Superior temporal gyrus (tissue), 1 donor: ENCODE results near the gene HOXB4.
A peak's percentile ranks its signal among the peaks of the same experiment; 100 is the strongest.

Source experiments
- DNase-seq: peaks from one replicate; pipeline ENCODE4 v3.0.0-alpha.2; 2016; ENCODE audit errors: extremely low spot score

HOXB4 gene

DNA sequence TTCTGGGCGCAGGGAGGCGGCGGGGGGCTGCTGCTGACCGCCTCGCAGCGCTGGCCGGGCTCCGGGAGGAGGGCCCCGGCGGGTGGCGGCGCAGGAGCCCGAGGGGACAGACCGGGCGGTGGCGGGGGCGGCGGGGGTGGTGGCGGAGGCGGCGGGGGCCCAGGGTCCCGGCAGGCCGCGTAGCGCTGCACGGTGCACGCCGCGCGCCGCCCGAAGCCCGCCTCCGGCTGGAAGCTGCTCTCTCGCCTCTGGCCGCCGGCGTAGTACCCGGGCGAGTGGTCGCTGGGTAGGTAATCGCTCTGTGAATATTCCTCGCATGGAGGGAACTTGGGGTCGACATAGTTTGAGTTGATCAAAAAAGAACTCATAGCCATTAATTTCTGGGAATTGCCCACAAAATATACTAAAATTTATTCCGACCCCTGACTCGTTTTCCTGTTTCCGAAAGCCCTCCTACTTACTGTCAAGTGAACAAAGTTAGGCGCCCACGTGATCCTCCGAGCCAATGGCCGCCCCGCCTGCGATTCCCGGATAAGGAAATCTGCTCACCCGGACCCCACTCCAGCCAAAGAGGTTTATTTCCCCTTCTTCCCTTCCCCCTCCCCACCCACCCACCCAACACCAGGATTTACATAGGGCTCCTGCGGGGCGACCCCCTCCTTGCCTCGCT is at the start of gene HOXB4:
HOXB4 (minus strand) TSS at position 405 of the 670 bp plus-strand sequence; CDS start at position 374, 31 bp downstream.
- DNase-seq: no peak

DNA sequence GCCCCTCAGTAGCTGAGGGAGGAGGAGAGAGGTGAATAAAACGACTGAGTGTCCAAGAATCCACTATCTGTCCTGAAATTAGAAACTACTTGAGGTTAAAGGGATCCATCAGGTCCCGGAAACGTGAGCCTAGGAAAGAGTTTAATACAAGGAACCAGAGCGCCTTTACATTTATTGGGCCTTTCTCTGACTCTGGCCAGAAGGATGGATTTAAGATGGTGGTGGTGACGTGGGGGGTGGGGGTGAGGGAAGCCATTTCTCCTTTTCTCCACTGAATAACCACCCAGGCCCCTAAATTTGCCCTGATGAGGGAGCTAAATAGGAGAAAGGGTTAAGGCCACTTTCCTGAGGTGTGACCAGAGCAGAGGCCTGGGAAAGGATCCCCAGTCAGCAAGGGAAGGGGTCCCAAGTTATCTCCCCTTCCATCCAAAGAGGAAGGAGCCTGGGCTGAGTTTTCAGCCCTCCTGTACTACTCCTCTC is 49.0 kb upstream of the HOXB4 start:
- DNase-seq: no peak

DNA sequence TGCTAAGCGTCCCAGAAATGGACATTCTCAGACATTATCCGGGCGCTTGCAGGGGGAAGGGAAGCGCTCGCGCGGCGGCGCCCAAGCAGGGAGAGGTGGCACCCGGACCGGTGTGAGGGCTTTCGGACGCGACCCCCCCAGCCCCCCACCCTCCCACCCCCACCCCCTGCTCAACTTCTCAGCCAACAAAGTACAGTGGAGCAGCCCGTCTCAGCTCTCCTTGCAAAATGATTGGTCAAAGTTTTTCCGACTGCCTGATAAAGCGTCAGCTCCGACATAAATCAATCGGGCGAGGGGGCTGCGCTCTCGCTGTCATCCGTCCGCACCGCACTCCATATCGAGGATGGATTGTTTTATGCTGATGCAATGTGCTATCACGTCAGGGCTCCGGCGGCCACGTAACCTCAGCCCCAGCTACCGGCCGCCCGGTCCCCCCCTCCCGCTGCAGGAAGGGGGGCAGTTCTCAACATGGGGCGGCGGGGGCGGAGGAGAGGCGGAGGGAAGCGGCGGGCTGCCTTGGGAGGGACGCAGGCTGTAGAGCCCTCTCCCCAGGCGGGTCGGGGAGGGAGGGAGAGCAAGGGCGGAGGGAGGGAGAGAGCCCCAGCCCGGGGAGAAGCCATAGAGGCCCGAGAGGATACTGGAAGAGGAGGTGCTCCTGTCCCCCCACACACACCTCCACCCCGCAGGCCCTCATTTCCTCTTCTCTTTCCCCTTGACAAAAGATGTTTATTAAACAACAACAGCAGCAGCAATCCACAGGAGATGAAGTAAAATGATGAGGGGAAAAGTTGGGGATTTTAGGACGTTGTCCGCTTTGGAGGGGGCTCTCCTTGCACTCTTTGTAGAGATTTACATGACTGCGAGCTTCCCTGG is 48.3 kb upstream of the HOXB4 start, which contains the start of gene HOXB9:
HOXB9 (minus strand) TSS at position 114 of the 873 bp plus-strand sequence; CDS start at position 25, 89 bp downstream.
- DNase-seq: no peak

DNA sequence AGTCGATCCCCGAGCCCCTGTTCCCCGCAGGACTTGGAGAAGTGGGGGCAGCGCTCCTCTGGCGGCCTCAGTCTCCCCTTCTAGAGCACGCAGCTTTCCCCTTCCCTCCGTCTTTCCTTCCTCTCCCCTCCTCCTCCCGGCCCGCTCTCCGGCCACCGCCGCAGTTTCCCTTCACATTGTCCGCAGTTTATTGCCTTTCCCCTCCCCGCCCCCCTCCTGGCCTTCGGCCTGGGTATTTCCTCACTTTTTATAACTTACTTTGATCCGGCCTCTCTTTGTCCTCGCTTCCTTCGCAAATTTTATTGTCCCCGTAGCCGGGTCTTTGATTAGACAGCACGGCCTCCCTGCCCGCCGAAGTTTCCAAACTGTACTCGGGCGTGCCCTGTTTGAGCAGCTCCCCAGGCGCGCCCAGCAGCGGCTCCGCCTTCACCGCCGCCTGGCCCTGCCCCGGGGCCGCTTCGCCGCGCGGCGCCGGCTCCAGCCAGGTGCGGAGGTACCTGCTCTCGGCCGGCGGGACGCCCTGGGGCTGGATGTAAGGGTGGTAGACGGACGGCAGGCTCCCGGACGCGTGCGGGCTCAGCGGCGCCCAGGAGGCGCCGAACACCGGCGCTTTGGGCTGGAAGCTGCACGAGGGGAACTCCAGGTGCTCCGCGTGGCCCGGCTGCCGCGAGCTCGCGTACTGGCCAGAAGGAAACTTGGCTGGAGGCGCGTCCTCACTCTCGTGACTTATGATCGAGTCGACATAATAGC is 47.5 kb upstream of the HOXB4 start:
- DNase-seq: no peak

DNA sequence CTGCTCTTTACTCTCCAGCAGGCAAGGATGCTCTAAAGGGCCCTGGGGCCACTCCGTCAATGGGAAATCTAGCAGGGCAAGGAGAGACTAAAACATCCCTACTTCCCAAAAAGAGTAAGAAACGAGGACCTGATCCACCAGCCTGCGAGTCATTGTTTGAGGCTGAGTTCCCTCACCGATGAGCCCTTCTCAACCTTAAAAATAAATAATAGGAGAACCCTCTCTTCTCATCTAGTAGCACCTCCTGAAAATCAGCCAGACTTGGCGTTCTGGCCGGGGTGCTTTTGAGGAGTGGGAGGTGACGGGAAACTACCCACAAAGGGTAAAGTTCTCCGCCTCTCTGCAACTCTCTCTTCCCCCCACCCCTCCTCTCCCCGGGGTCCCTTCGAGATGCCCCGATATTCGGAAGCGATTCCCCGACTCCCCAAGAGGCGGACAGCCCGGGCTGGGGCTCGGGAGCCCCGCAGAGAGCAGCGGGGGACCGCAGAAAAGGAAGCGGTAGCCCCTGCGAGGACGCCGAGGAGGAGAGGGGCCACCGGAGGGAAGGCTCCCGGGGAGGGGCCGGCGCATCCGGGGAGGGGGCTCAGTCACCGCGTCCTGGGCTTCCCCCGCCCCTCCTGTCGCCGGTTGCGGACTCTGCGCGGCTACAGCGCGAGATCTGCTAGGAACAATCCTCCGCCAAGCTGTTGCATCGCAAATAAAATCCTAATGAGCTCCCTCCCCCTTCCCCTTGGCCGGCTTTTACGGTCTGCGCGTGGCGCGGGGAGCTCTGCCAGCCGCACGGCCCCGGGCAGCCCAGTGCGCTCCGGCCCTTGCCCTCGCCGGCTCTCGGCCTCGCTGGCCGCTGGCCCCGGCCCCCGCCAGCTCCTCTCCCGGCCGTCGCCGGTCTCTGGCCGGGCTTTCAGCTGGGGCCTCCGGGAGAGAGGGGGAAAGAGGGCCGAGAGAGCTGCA is 46.7 kb upstream of the HOXB4 start:
- no peak for DNase-seq

DNA sequence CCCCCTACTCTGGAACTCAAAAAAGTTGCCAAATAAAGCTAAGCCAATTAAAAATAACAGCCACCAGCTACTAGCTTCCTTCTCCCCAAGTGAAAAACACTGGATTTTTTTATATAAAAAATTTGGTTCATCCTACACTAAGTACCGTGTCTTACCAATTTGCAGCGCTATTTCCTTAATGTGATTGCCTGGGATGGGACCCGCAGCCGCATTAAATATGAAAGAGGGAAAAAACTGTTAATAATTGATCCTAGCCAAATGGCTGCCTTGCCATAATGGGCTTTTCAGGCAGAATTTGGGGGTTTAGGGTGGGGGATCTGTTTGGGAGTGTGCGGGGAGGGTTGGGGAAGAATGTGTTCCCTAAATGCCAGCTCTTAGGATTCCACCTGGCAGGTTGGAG is 46.0 kb upstream of the HOXB4 start:
- no peak for DNase-seq

DNA sequence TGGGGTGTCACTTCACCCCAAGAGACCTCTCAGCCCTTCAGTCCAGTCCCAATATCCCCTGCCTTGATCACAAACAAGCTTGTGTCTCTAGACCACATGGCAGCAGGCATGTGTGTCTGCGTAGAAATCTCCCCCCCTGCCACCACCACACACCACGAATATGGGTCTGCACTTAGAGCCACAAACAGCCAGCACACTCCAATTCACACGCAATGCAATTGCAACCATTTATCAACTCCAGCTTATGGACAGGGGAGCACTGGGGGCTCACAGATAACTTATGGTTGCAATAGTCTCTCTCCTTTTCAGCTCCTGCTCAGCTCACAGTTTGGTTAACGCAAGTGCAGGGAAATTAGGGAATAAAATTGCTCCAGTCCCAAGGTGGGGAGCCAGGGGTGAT is 45.4 kb upstream of the HOXB4 start:
- no peak for DNase-seq

DNA sequence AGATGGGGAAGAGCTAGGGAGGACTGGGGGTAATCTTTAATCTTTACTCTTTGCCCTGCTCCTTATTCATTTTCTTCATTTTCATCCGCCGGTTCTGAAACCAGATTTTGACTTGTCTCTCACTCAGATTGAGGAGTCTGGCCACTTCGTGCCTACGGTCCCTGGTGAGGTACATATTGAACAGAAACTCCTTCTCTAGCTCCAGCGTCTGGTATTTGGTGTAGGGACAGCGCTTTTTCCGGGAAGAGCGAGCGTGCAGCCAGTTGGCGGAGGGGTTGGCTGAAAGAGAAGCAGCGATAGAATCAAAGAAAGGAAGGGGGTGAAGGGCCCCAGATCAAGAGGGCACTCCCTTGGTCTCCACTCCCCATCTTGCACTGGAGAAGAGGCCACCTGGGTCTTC is 44.7 kb upstream of the HOXB4 start:
- no peak for DNase-seq

DNA sequence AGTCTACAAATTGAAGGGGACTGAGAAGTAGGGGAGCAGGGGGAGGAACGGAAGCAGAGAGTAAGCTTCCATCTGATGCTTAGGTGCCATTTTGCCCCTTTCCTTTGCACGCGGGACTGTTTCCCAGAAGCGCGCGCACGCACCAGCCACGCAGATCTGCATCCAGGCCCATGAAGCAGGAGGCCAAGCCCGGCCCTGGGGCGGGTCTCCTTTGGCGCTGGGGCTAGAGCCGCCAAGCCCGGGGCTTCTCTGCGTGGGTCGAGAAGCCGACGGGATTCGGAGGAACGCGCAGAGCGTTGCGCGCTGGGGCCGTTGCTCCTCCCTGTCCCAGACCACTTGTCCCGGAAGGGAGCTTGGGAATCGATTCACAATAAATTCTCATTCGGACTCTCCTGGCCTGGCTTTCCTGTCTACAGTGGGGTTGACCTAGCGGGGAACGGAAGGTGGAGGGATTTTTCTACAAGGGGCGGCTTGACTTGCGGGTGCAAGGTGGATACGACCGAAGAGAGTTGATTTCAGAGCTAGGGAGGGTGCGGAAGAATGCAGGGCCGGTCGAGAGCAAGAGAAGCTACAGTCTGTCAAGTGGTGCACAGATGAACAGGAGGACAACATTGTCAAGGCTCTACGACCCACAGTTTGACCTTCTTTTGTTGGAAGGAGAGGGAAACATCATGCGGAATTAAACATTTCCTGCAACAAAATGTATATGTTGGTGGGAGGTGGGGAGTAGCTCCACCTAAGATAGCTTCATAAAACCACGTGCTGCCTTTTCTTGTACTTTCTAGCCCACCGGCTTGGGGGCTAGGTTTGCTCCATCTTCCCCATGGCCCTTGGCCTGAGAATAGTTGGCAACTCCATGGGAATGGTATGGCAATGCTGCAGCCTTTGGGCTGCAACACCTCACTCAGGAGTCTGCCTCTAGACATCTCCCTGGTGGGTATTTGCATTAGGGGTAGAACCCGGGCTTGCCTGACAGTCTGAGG is 43.6 kb upstream of the HOXB4 start:
- DNase-seq: no peak

DNA sequence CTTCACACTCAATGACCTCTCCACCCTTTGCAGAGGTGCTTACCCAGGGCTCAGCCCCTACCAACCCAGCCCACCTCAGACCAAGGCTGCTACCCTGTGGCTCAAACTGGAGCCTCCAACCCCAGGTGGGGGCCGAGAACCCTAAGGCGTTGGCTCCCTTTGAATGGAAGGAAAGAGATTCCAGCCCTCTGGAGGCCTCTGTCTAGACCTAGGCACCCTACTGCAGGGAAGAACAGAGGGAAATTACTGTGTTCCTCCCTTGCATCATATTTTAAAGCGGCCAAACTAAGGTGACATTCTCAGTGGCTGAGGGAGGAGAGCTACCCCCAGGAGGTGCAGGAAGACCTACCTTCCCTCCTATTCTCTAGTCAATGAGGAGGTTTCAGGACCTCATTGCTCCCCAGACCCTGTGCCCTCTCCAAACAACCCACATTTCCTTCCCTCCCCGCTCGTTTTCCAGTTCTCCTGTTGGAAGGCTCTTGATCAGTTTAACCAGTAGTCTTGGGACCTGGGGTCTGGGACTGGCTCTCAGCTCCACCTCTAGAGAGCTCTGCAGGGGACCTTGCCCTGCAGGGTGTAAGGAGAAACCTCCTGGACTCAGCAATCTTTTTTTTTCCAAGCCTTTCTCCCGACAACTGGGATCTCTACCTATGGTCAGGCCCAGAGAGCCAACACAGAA is 42.5 kb upstream of the HOXB4 start:
- DNase-seq: no peak

DNA sequence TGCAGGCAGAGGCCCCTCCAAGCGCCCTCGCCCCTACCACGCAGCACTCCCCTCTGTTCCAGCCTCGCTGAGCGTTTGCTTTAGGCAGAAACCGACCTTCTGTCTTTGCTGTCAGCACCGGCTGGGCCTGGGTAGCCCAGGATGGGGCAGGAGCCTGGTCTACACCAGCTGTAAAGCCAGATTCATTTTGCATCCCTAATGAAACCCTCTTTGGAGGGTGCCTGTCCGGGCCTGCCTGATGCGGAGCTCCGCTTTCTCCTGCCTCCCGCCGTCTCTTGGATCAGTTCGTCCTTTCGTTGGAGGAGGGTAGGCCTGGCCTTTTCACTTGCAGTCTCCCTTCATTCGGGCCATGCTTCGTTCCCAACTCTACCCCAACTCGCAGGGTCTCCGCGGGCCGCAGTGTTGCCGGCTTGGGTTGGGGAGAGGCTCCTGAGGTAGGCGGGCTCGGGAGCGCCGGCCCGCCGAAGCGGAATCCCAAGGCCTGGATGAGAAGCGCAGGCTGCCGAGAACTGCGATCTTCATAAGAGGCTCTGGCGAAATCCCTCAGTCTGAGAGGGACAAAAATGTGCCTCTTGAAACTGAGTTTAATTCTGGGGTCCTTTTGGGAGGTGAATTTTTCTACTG is 41.8 kb upstream of the HOXB4 start:
- no peak for DNase-seq

DNA sequence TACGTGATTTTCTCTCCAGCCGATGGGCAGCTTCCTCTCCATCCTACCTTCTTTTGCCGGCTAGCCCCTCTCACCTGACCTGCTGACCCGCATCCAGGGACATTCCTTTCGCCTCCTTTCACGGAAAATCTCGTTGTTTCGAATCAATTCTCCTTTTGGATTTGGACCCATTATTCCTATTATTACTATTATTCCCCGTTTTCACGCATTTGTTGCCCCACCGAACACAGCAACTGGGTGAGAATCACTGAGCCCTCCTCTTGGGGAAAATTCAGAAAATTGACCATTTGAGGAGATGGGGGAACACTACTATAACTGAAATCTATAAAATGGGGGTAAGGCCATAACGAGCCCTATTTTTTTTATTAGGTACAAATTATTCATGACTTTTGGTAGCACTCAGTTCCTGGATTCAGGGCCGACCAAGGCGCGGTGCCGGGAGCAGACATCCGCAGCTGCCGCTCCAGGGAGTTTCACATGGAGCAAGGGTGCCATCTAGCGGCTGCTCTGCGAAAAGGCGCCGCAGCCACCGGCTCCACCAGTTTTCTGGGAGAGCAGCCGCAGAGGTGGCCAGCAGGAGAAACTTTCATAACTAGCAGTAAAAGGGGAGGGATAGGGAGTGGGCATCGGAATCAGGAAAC is 40.2 kb upstream of the HOXB4 start:
- peak; percentile 92 for DNase-seq

DNA sequence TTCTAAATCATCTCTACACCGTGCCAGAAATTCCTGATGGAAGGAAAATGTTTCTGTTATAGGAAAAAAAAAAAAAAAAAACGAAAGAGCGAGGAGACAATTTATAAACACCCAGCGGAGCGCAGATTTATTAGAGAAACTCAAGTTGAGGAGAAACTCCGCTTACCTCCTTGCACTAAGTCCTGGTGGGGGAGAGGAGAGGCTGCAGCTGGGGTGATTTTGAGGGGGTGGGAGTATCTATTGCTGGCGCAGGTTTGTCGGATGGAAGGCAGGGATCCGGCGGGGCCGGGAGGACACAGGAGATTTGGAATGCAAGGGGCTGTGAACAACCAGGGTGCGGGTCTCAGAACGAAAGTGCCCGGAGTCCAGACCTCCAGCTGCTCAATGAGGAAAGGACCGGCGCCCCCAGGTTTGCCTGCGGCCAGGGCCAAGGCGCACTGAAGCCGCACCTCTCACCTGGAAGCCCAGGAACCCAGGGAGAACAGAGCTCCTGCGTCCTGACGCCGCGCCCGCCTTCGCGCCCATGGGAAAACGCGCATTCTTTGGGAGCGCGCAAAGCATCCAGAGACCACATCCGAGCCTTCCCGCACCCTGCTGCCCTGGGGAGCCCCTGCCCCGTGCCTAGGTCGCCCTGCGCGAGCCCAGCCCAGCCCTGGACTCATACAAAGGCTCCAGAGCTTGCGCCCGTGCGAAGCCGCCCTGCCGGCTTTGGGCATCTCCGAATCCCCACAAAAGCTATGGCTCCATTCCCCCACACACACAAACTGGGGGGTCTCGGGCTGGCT is 39.5 kb upstream of the HOXB4 start:
- no peak for DNase-seq

DNA sequence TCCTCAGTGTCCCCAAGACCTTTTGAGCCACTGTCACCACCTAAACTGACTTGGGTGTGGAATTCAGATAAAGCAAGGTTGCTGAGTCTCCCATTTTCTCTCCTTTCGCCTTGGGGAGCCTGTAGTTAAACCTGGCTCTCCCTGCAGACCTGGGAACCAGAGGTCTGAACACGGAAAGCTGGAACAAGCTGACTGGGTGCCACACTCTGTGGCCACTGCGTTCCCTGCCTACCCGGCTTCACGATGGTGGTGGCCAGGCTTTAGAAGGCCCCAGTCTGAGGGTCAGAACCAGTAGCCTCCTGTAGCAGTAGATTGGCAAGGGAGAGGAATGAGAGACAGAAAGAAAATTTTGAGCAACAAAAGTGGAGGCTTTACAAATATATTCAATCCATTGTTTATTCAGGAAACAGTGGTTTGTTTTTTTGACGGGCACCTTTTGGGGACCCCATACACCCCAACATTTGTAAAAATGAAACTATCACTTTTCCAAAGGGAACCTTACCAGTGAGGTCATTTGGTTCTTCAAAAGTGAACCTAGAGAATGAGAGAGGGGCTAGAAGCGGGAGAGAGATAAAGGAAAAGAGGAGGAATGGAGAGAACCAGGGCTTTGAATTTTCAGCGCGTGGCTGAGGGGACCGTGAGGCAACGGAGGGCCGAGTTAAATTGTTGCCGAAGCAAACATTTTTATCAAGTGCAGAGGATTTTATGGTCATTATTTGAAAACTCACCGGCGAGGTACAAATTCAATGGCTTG is 38.7 kb upstream of the HOXB4 start:
- no peak for DNase-seq

DNA sequence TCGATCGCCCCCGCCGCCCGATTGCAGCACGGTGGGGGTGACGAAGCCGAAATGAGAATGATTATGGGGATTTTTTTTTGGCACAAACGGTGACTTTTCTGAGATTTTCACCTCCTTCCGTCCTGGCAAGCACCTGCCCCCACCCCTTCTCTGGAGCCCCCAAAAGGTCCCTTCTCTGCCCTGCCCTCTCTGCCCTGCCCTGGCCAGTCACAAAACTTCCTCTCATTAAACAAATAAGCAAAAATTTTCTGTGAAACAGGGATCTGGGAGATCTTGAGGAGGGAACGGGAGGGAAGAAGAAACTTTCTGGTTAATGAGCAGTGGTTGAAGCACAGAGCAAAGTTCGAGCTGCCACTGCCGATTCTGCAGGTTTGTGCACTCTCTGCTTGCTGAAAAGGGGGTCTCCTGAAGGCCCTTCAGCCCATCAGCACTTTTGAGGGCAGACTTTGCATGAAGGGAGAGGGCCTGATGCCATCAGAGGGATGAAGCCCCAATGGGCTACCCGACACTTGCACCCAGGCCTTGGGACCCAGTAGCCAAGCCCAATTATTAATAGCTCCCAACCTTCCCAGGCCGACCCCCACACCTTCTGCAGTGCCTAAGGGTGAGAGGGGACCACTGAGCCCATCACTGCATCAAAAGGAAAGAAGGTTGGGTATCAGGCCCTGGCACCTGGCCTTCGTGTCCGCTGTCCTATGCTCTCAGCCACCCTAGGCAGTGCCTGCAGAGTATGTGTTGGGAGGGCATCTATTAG is 38.0 kb upstream of the HOXB4 start:
- no peak for DNase-seq
